ENCODE measurements around the gene CYTH1.

Gene CYTH1

GRCh38 chr17:78798695-78799559 lies 16.9 kb upstream of the CYTH1 start:
- no peak overlapping the region for H3K4me3 ChIP-seq (ENCODE audit: low read depth, low read length)
- TF ChIP-seq CTCF (IDR thresholded peaks at IDR 0.05; ENCODE audit: low read depth, low read length) = peak; percentile 8

GRCh38 chr17:78797691-78798585 lies 15.9 kb upstream of the CYTH1 start:
- no peak overlapping the region for H3K4me3 ChIP-seq (ENCODE audit: low read depth, low read length)
- no peak for TF ChIP-seq CTCF (IDR thresholded peaks at IDR 0.05; ENCODE audit: low read depth, low read length)

- no peak for TF ChIP-seq CTCF (IDR thresholded peaks at IDR 0.05; ENCODE audit: low read depth, low read length)
- H3K4me3 ChIP-seq (ENCODE audit: low read depth, low read length) = no peak overlapping the region
Measured at GRCh38 chr17:78797213-78797612, 15.1 kb upstream of the CYTH1 start.

GRCh38 chr17:78796517-78796900 lies 14.4 kb upstream of the CYTH1 start:
- TF ChIP-seq CTCF (IDR thresholded peaks at IDR 0.05; ENCODE audit: low read depth, low read length) = no peak
- no peak overlapping the region for H3K4me3 ChIP-seq (ENCODE audit: low read depth, low read length)

GRCh38 chr17:78795861-78796516 lies 13.9 kb upstream of the CYTH1 start:
- H3K4me3 ChIP-seq (ENCODE audit: low read depth, low read length) = no peak overlapping the region

More at GRCh38 chr17:78795861-78796516, 13.9 kb upstream of the CYTH1 start:
- TF ChIP-seq CTCF (IDR thresholded peaks at IDR 0.05; ENCODE audit: low read depth, low read length) = no peak

All from WI38 (cell line).